ENCODE measurements around the gene UBE2N.
"Not testable (repeated sequence)": the region's sequence is repeated elsewhere in the genome, so short reads cannot be mapped to it uniquely, and the experiment has no call there.

Gene UBE2N

GRCh38 chr12:93390031-93390430 is 51.7 kb downstream of the UBE2N start:
- no peak for TF ChIP-seq CTCF (IDR thresholded peaks at IDR 0.05; ENCODE audit: low read depth, low read length)
- no peak for DNase-seq (ENCODE audit: low read depth in 2 of 2)

GRCh38 chr12:93387780-93388179 is 54.0 kb downstream of the UBE2N start:
- TF ChIP-seq CTCF (IDR thresholded peaks at IDR 0.05; ENCODE audit: low read depth, low read length) = no peak
- H3K4me3 ChIP-seq (replicated peaks in 1 of 2; ENCODE audit: low read depth in 2 of 2, low read length in 2 of 2) = no peak overlapping the region
- peak in 1 of 2 donors; percentile 73 for DNase-seq (ENCODE audit: low read depth in 2 of 2)

More at GRCh38 chr12:93390031-93390430, 51.7 kb downstream of the UBE2N start:
- no peak overlapping the region for H3K4me3 ChIP-seq (replicated peaks in 1 of 2; ENCODE audit: low read depth in 2 of 2, low read length in 2 of 2)

GRCh38 chr12:93381976-93382437 is 59.7 kb downstream of the UBE2N start:
- not testable (repeated sequence) for DNase-seq (ENCODE audit: low read depth in 2 of 2); H3K4me3 ChIP-seq (replicated peaks in 1 of 2; ENCODE audit: low read depth in 2 of 2, low read length in 2 of 2)

GRCh38 chr12:93381161-93381975 is 60.4 kb downstream of the UBE2N start:
- no peak for DNase-seq (ENCODE audit: low read depth in 2 of 2)
- TF ChIP-seq CTCF (IDR thresholded peaks at IDR 0.05; ENCODE audit: low read depth, low read length) = no peak
- peak overlapping the region; percentile 83 for H3K4me3 ChIP-seq (replicated peaks in 1 of 2; ENCODE audit: low read depth in 2 of 2, low read length in 2 of 2)

- peak; percentile 56 to 63 for DNase-seq (ENCODE audit: low read depth in 2 of 2)
- TF ChIP-seq CTCF (IDR thresholded peaks at IDR 0.05; ENCODE audit: low read depth, low read length) = peak; percentile 13
Measured at GRCh38 chr12:93380480-93381121, 61.1 kb downstream of the UBE2N start.

GRCh38 chr12:93379981-93380361 is 61.8 kb downstream of the UBE2N start:
- no peak for TF ChIP-seq CTCF (IDR thresholded peaks at IDR 0.05; ENCODE audit: low read depth, low read length)
- H3K4me3 ChIP-seq (replicated peaks in 1 of 2; ENCODE audit: low read depth in 2 of 2, low read length in 2 of 2) = peak overlapping the region; percentile 83
- no peak for DNase-seq (ENCODE audit: low read depth in 2 of 2)

More at GRCh38 chr12:93380480-93381121, 61.1 kb downstream of the UBE2N start:
- peak overlapping the region; percentile 83 for H3K4me3 ChIP-seq (replicated peaks in 1 of 2; ENCODE audit: low read depth in 2 of 2, low read length in 2 of 2)

GRCh38 chr12:93379326-93379980 is 62.3 kb downstream of the UBE2N start:
- H3K4me3 ChIP-seq (replicated peaks in 1 of 2; ENCODE audit: low read depth in 2 of 2, low read length in 2 of 2) = peak overlapping the region; percentile 83
- TF ChIP-seq CTCF (IDR thresholded peaks at IDR 0.05; ENCODE audit: low read depth, low read length) = no peak
- peak in 1 of 2 donors; percentile 29 for DNase-seq (ENCODE audit: low read depth in 2 of 2)
